NCI-H128 (cell line): Measurements from ENCODE around the gene CHST11.

Source experiments
- DNase-seq: peaks from one replicate; lab custom pipeline; 2025; ENCODE audit not compliant: unreplicated experiment; lab: John Stamatoyannopoulos, UW

CHST11 gene

DNA sequence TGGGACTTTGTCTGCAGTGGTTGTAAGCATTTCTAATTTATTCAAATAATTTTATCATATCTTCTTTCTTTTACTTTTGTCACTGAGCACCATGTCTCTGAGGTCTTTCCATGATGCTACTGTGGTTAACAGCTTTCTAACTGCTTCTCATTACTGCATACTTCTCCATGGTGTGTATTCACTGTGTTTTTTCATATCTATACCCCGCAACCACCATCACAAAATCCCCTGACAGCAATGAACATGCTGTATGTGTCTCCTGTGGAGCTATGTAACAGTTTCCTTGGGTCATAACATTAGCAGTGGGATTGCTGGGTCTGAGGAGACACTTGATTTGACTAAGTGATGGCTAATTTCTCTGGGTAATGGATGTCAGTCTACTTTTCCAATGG lies 29.2 kb upstream of the CHST11 start:
- DNase-seq, result no peak

GRCh38 chr12:104433061-104433460 lies 23.7 kb upstream of the CHST11 start:
- no peak for DNase-seq

- DNase-seq, result no peak
These were observed 22.6 kb upstream of the CHST11 start for GRCh38 chr12:104434129-104434528.

DNA sequence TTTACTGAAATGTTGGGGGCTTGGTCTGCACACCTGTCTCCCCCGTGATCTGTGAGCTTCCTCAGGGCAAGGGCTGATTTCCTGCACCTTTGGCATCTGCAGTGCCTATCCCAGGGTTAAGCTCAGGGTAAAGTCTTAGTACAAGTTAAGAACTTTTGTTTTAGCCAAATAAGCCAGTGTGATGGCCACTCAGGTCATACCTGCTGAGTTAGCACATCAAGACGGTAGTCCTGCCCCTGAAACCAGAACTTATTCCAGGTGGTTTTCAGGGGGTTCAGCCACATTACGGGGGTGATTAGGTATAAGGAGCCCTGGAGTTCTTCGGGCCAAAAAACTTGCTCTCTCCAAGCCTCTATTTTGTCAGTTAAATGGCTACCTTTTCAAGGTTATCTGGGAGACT lies 21.6 kb upstream of the CHST11 start:
- DNase-seq, result no peak

DNA sequence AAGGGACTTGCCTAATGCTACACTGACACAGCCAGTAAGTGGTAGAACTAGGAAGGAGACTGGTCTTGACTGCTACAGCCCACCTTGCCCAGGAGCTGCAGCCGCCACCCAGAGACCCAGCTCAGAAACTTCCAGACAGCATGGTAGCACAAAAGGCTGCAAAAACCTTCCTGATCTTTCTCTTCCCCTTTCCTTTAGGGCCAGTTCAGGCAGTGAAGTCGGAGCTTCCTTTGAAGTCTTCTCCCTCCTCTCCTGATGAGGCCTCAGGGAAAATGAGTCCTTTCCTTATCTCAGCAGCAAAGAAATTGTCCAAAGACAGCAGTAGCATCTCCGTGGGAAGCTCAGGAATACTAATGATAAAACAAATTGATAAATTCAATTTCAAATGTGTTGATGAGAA lies 21.0 kb upstream of the CHST11 start:
- no peak for DNase-seq

GRCh38 chr12:104436790-104437189 lies 20.0 kb upstream of the CHST11 start:
- DNase-seq, result no peak

- DNase-seq, result no peak
These were observed 18.6 kb upstream of the CHST11 start for GRCh38 chr12:104438134-104438533.

- DNase-seq, result no peak
These were observed 17.6 kb upstream of the CHST11 start for GRCh38 chr12:104439137-104439536.

DNA sequence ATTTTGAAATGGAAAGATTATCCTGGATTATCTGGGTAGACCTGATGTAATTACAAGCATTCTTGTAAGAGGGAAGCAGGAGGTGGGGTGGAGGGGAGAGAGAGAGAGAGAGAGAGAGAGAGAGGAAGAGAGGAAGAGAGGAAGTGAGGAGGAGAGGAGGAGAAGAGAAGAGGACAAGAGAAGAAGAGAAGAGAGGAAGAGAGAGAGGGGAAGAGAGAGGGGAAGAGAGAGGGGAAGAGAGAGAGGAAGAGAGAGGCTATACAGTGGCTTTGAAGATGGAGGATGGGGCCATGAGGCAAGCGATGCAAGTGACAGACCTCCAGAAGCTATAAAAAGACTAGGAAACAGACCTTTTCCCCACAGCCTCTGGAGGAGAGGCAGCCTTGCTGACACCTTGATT lies 13.7 kb upstream of the CHST11 start:
- no peak for DNase-seq

DNA sequence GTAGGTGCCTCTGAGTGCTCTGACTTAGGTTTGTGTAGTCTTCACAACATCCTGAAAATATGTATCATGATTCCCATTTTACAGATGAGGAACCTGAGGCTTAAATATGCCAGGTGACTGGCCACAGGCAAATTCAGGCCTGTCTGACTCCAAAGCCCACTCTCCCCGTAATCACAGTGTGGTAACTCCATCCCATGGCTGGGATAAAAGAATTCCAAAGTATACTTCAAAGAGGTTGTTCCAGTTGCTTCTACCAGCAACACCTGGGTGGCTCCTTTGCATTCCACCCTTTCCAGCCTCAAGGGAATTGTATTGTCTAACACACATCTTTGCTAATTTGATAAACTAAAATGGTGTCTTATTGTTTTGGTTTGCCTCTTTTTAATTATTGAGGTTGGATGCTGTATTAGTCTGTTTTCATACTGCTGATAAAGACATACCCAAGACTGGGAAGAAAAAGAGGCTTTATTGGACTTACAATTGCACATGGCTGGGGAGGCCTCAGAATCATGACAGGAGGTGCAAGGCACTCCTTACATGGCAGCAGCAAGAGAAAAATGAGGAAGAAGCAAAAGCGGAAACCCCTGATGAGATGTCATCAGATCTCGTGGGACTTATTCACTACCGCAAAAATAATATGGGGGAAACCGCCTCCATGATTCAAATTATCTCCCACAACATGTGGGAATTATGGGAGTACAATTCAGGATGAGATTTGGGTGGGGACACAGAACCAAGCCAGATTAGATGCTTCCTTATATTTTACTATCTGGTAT lies 9.9 kb upstream of the CHST11 start:
- no peak for DNase-seq

DNA sequence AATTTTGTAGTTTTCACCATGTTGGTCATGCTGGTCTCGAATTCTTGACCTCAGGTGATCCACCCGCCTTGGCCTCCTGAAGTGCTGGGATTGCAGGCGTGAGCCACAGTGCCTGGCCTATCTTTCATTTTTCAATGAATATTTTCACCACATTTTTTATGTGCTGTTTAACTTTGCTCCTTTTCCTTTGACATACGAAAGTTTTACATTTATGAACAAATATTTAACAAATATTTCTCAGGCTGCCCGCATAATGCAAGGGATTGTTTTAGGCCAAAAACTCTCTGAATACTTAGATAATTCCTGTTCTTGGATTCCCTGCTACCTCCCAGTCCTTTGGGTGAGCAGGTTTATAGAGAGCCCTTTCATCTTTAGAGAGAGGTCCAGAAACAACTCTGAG lies 8.7 kb upstream of the CHST11 start:
- DNase-seq, result no peak

- DNase-seq, result no peak
These were observed 8.3 kb upstream of the CHST11 start for GRCh38 chr12:104448451-104448850.

DNA sequence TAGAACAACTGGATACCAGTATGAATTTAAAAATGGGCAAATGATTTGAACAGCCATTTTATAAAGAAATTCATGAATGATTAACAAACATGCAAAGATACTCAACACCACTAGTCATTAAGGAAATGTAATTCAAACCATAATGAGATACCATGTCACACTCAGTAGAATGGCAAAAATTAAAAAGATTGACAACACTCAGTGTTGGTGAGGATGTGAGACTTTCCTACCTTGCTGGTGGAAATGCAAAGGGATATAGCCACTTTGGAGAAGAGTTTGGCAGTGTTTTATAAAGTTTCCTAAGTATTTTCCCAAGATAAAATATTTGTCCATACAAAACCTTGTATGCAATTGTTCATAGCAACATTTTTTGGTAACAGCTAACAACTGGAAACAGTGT lies 6.0 kb upstream of the CHST11 start:
- DNase-seq, result no peak

DNA sequence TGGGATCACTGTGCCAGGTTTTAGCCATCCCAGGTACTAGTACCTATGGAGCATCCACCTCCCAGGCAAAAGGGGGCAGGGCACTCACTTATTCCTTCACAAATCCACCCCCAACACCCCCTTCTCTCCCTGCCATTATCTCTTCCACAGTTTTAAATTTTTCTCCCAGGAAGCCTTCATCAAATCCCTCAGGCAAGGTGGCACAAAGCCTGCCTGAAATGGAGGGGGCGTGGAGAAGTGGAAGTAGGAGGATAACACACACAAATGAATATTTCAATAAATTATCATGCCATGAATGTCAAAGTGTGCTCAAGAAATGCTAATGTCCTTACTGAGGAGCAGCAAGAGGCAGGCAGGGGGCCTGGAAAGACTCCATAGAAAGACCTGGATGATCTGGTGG lies 4.7 kb upstream of the CHST11 start:
- no peak for DNase-seq

DNA sequence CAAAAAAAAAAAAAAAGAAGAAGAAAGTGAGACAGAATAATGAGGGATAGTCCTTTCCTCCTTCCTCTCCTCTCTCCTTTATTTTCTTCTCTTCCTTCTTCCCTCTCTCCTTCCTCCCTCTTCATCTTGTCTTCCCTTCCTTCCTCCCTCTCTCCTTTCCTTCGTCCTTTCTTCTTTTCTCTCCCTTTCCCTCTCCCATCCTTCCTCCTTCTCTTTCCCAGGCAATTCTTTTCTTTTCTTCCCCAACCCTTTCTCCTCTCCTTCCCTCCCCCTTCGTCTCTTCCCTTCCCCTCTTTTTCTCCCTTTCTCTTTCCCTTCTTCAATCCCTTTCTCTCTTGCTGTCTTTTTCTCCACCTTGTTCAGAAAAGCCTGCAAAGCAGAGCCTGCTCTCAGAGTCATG lies 3.6 kb upstream of the CHST11 start:
- DNase-seq, result no peak

- DNase-seq, result no peak
These were observed 1.8 kb upstream of the CHST11 start for GRCh38 chr12:104454997-104455396.

DNA sequence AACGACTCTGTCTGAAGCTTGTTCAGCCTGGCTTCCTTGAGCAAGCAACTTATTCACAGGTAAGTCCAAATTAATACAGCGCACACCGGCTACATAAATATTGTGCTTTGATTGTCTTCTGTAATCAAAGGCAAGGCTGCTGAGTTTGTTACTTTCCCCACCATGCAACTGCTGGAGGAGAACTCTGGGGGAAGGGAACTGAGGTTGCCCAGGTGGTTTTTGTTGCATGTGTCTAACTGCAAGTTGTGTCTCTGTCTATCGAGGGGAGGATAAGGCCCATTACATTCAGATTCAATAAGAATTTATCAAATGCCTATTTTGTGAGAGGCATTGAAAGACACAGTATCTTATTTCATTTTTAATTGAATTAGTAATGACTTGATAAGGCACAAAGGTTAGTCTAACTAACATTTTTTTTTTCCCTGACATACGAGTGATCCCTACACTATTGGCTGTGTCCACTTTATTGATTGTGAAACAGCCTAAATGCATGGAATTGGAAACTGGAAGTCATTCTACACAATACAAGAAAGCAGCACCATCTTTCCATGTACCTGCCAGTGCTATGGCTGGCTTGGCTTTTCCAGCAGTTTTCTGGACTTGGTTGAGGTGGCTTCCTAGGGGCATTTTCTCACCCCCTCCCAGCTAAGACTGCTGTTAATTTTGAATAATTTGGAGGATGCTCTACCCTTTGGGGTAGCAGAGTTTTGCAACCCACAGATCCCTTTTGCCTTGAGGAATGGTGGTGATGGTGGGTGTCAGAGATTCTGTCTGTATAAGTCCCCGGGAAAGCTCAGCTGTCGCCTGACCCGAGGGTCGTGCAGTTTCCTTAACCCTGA lies 951 bp upstream of the CHST11 start:
- DNase-seq, result no peak

DNA sequence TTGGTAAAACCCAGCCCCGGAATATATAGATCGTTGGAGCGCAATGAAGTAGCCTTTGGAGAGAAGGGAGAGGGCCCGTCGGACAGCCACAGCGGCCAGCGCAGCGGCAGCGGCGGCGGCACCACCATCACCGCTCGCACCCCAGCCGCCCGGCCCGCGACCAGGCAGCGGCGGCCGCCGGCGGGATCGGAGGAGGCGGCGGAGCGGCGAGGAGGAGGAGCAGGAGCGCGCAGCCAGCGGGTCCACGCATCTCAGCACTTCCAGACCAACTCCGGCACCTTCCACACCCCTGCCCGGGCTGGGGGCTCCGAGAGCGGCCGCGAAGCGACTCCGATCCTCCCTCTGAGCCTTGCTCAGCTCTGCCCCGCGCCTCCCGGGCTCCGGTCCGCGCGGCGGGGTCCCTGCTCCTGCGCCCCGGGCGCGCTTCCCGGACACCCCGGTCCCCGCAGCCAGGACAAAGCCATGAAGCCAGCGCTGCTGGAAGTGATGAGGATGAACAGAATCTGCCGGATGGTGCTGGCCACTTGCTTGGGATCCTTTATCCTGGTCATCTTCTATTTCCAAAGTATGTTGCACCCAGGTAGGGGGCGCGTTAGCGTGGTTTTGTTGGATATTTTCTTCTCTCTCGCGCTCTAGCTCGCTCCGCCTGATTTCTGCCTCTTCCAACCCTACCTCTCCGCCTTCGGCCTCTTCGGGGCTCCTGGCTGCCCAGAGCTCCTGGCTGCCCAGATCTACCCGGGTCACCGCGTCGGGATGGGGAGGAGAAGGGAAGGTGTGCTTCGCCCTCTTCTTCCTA lies 400 bp downstream of the CHST11 start:
- peak; percentile 43 for DNase-seq

GRCh38 chr12:104457746-104458693 lies 1.3 kb downstream of the CHST11 start:
- DNase-seq, result no peak

- DNase-seq, result no peak
These were observed 2.1 kb downstream of the CHST11 start for GRCh38 chr12:104458694-104459367.
